Activated CD8-positive, alpha-beta T cell treated with anti-CD3 and anti-CD28 coated beads for 36 hours (primary cell): ENCODE results near the gene THRB. TPM values are rescaled to one million over a fixed set of nuclear protein-coding genes. Genes with fewer than 3 reads are reported as not detected.

Source experiments
- ATAC-seq: fragments of 200-7000 bp; cut with Tn5 transposase; one replicate; pipeline ENCODE4 v1.10.0; 2021; ENCODE audit warnings: mild to moderate bottlenecking, moderate library complexity
- CTCF ChIA-PET: fragments of 350-600 bp; sonication (Branson Sonifier 250); formaldehyde crosslinking; loops from one replicate; lab custom pipeline; 2021; ENCODE audit warnings: antibody characterized with exemption; lab: Charles Lee
- POLR2A ChIA-PET: fragments of 350-600 bp; sonication (Branson Sonifier 250); formaldehyde crosslinking; loops from one replicate; lab custom pipeline; 2021; ENCODE audit warnings: antibody characterized with exemption; lab: Charles Lee
- DNase-seq: peaks from one replicate; pipeline ENCODE4 v3.0.0-alpha.2; 2020
- H3K27ac Mint-ChIP-seq: one replicate; pipeline ENCODE4 v1.8.0; 2021; ENCODE audit warnings: mild to moderate bottlenecking, mixed read lengths
- H3K27me3 Mint-ChIP-seq: one replicate; pipeline ENCODE4 v1.8.0; 2021; ENCODE audit warnings: mixed read lengths
- H3K36me3 Mint-ChIP-seq: one replicate; pipeline ENCODE4 v1.8.0; 2021; ENCODE audit warnings: low read depth, mixed read lengths
- H3K4me1 Mint-ChIP-seq: one replicate; pipeline ENCODE4 v1.8.0; 2021; ENCODE audit warnings: low read depth, mixed read lengths
- H3K4me3 Mint-ChIP-seq: one replicate; pipeline ENCODE4 v1.8.0; 2021; ENCODE audit warnings: mild to moderate bottlenecking, moderate library complexity, mixed read lengths
- H3K9me3 Mint-ChIP-seq: one replicate; pipeline ENCODE4 v1.8.0; 2021; ENCODE audit warnings: mixed read lengths
- intact Hi-C: fragments of 100-400 bp; cut with micrococcal nuclease; formaldehyde crosslinking; loops from one replicate; pipeline ENCODE4 v1.10.0; 2022
- total RNA-seq, 2 experiments: library from RNA; stranded (reverse); gene quantifications; one replicate each; pipeline ENCODE4 v1.2.3, GENCODE V29; 2021
- TF ChIP-seq, protein P1 (sequence below): fragments of 200-600 bp; IDR thresholded peaks from one replicate; pipeline ENCODE4 v1.8.0; 2022; ENCODE audit warnings: antibody characterized with exemption, mild to moderate bottlenecking

THRB gene
- total RNA-seq, 2 experiments from 2014 or later = not detected

DNA sequence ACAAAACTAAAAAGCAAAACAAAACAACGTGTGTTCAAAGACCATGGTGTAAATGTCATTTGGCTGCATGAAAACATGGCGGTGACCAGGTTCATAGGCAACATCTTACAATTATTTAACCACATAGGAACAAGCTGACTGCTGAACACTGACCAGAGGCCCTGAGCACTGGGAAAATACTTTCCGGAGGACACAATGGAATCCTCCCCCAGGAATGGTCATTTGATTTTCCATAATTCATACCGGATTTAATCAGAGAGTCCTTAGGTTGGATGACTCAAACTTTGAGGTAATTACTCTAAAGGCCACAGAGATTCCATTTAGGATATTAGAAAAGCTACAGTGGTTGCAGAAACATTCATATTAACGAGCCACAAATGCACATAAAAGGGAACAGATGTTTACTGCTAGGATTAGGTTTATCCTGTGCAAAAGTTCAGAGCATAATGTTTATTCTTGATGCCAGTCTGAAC, 294.8 kb downstream of the THRB start:
- no peaks in the 10 kb centered on the region for H3K9me3 Mint-ChIP-seq
- POLR2A ChIA-PET = no interaction called here
- no peak for ATAC-seq
- no peak overlapping the region for H3K27ac Mint-ChIP-seq
- CTCF ChIA-PET = no interaction called here
- no peak for DNase-seq
- H3K27me3 Mint-ChIP-seq = peaks cover 7% of the 10 kb centered on the region
- intact Hi-C loops = no loop called here
- no peak overlapping the region for H3K4me3 Mint-ChIP-seq
- no peaks in the 10 kb centered on the region for H3K4me1 Mint-ChIP-seq
- H3K36me3 Mint-ChIP-seq = no peaks in the 10 kb centered on the region
- TF ChIP-seq, protein P1, sequence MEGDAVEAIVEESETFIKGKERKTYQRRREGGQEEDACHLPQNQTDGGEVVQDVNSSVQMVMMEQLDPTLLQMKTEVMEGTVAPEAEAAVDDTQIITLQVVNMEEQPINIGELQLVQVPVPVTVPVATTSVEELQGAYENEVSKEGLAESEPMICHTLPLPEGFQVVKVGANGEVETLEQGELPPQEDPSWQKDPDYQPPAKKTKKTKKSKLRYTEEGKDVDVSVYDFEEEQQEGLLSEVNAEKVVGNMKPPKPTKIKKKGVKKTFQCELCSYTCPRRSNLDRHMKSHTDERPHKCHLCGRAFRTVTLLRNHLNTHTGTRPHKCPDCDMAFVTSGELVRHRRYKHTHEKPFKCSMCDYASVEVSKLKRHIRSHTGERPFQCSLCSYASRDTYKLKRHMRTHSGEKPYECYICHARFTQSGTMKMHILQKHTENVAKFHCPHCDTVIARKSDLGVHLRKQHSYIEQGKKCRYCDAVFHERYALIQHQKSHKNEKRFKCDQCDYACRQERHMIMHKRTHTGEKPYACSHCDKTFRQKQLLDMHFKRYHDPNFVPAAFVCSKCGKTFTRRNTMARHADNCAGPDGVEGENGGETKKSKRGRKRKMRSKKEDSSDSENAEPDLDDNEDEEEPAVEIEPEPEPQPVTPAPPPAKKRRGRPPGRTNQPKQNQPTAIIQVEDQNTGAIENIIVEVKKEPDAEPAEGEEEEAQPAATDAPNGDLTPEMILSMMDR = no peak

DNA sequence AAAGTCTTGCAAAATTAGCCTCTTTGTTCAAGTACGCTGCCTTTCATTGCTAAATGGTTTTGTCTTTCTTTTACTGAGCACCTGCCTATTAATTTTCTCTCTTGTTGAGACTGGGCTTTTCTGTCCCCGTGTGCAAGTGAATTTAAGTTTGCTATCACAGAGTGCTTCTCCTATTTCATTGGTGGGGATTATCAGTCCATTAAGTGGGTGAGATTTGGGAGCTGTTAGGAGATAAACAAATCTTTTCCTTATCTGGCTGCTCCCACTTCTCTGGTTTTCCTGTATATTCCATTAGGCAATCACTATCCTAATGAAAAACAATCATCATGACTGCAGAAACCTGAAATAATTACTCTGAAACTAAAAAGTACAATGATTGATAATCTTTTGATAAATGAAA, 295.4 kb downstream of the THRB start:
- H3K27ac Mint-ChIP-seq = no peak overlapping the region
- TF ChIP-seq, protein P1 = no peak
- no peak for ATAC-seq
- H3K4me3 Mint-ChIP-seq = no peak overlapping the region
- intact Hi-C loops = no loop called here
- ChIA-PET POLR2A (no interaction called here), CTCF (interaction anchor here (0.9 kb wide), 1 partner anchor 39 kb away, joined by 3 read pairs; no protein-coding TSS in a partner anchor)
- DNase-seq = no peak
- no peaks in the 10 kb centered on the region for H3K9me3 Mint-ChIP-seq
- peaks cover 7% of the 10 kb centered on the region for H3K27me3 Mint-ChIP-seq
- no peaks in the 10 kb centered on the region for H3K36me3 Mint-ChIP-seq
- H3K4me1 Mint-ChIP-seq = no peaks in the 10 kb centered on the region

DNA sequence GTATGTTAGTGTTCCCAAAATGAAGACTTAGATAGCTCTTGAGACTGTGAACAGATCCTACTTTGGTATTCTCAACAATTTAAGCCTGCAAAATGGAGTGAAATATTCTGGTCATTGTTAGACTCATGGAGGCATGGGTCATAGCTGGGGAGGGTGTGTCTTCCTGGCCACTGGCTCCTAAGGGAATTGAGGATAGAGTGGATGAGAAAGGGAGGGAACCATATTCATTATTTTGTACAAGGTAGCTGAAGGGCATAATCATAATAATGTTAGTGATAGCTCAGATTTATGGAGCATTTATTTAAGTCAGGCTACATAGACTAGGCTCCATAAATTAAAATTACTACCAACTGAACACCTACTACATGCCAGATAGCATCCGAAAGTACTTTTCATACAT, 295.9 kb downstream of the THRB start:
- CTCF ChIA-PET = interaction anchor here (0.9 kb wide), 1 partner anchor 39 kb away, joined by 3 read pairs; no protein-coding TSS in a partner anchor
- no peak overlapping the region for H3K27ac Mint-ChIP-seq

DNA sequence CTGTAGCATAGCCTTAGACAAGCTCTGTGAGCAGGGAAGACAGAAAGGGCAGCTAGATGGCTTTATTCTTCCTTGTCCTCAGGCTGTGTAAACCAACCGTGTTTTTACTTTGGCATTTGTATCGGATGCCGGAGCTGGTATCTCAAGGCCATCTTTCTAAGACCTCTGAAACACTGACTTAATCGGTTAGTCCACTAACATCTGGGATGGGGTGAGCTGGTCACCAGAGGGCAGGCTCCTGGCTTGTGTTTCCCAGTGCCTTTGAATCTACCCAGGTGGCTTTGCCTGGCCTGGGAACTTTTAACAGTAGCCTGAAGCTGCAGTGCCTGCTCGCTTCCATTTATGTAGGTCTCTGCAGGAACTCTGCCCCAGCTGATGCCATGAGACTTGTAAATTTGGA, 296.8 kb downstream of the THRB start:
- CTCF ChIA-PET = interaction anchor here (0.9 kb wide), 1 partner anchor 12 kb away, joined by 6 read pairs; no protein-coding TSS in a partner anchor

More for the DNA sequence above, 295.9 kb downstream of the THRB start:
- peaks cover 7% of the 10 kb centered on the region for H3K27me3 Mint-ChIP-seq
- TF ChIP-seq, protein P1 = no peak
- no peak for DNase-seq
- no peaks in the 10 kb centered on the region for H3K4me1 Mint-ChIP-seq
- POLR2A ChIA-PET = interaction anchor here (0.5 kb wide), 1 partner anchor 37 kb away, joined by 3 read pairs; no protein-coding TSS in a partner anchor
- H3K36me3 Mint-ChIP-seq = no peaks in the 10 kb centered on the region
- no peak for ATAC-seq
- H3K9me3 Mint-ChIP-seq = no peaks in the 10 kb centered on the region
- no peak overlapping the region for H3K4me3 Mint-ChIP-seq
- intact Hi-C loops = no loop called here

DNA sequence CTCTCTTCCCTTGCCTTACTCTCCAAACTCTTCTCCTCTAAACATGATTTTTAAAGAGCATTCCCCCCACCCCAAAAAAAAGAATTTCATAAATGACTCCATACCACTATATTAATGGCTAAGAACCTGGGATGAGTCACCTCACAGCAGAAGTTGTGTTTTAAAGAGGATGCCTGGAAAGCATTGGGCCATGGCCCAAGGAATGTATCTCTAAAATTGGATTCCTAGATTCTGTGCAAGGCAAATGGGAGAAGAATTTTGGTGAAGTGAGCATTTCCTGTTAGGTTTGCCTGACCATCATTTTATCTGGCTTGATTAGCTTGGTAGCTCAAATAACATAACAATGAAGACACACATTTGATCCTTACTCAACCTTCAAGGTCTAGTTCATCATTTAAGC, 298.1 kb downstream of the THRB start:
- Mint-ChIP-seq H3K4me3 (no peak overlapping the region), H3K27ac (no peak overlapping the region), H3K27me3 (peaks cover 4% of the 10 kb centered on the region), H3K4me1 (no peaks in the 10 kb centered on the region), H3K36me3 (no peaks in the 10 kb centered on the region), H3K9me3 (no peaks in the 10 kb centered on the region)
- intact Hi-C loops = no loop called here
- TF ChIP-seq, protein P1 = no peak
- DNase-seq (no peak), ATAC-seq (no peak)
- POLR2A ChIA-PET = no interaction called here
- CTCF ChIA-PET = no interaction called here

More for the DNA sequence above, 296.8 kb downstream of the THRB start:
- no peak overlapping the region for H3K4me3 Mint-ChIP-seq
- H3K36me3 Mint-ChIP-seq = no peaks in the 10 kb centered on the region
- intact Hi-C loops = no loop called here
- peaks cover 7% of the 10 kb centered on the region for H3K27me3 Mint-ChIP-seq
- H3K4me1 Mint-ChIP-seq = no peaks in the 10 kb centered on the region
- TF ChIP-seq, protein P1 = no peak
- POLR2A ChIA-PET = no interaction called here
- ATAC-seq = no peak
- no peak for DNase-seq
- H3K27ac Mint-ChIP-seq = no peak overlapping the region
- H3K9me3 Mint-ChIP-seq = no peaks in the 10 kb centered on the region
